RCC 7860 (cell line): Measurements from ENCODE around the gene LSM10.

Source experiments
- DNase-seq: peaks from one replicate; pipeline ENCODE4 v3.0.0-alpha.2; 2015; ENCODE audit warnings: low spot score
- FAIRE-seq: peaks from 2 replicates; lab custom pipeline; 2012; peaks lifted over from hg19 to GRCh38; lab: Jason Lieb, UNC

LSM10 gene

DNA sequence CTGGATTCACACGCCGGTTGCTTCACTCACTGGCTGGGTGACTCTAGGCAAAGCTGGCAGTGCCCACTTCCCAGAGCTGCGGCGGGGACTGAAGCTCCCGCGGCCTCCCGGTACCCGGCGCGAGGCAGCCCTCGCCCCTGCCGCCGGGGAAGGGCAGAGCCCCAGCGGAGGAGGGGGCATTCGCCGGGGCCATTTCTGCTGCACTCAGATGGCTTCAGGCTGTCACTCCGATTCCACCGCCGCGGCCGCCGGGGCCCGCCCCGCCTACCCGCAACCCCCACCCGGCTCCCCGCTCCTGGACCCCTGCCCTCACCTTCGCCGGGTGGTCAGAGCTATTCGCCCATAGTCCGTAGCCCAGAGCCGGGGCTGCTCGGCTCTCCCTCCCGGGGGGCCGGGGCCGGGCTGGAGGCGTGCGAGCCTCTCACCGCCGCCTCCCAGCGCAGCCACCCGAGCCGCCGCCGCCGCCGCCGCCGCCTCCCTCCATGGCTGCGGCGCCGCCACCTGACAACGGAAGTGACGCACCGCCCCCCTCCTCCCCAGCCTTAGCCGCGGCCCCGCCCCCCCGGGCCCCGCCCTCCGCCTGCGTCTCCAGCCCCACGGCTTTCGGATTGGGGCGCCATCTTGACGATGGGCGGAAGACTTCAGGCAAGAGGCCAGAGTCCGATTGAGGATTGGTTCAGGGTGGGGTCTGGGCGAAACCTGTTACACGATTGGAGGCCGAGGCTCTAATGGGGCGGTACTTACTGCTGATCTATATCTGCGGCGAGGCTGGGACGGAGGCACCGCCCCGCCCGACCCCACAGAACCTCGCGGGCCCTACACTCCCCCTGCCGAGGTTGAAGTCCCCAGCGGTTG, 12.1 kb downstream of the LSM10 start, which contains the start of gene STK40:
Gene STK40 (minus strand): TSS at position 515 of the 855 bp plus-strand sequence. CDS start 24,592 bp downstream, outside the sequence.
- DNase-seq: peak; percentile 98
- no peak for FAIRE-seq

DNA sequence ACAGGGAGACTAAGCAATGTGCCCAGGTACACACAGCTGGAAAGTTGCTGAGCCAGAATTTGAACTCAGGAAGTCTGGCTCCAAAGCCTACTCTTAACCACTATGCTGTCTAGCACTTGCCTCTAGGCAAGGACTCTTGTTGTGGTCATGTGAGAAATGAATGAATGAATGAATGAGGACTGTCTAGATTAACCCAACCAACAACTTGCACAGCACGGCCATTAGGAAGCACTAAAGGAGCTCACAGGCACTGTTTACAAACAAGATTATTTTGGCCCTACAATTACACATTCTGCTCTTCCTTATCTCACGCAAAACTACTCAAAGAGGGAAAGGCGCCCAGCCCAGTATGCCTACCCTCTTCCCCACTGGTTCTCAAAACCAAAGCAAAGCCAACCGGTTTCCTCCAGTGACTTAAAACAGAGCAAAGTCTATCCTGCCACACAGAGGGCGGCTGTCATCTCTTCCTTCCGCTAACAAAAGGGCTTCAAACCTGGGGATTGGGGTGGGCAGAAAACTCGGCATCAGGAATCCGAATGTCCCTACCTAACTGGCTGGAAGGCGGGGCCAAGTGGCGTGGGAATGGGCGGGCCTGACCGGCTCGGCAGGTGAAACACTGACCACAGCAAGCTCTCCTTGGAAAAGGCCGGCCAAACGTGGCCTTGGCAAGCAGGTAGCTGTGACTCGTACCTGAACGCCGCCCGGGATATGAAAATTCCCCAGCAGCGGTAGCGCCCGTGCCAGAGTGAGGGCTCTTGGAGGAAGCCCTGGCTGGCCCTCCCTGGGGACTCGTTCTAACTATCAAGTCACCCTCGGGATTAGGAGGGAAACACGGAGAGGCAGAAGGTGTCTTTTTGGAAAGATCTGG, 12.9 kb downstream of the LSM10 start:
- no peak for FAIRE-seq
- peak; percentile 7 for DNase-seq

DNA sequence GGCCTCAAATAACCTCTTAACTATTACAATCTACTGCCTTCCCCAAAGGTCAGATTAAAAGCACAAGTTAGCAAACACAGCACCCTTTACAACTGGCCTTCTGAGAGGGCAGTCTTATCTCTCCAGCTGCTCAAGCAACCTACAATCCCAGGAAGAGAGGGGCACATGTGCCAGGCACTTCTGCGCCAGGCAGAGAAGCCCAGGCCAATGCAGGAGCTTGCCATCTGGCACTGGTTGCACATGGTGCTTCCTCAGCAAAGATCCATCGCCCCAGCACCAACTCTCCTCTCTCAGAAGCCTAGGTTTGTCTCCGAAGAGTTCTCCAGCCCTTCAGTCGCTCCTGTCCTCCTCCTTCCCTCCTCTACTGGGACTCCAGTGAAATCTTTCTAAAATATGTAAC, 14.5 kb downstream of the LSM10 start:
- FAIRE-seq (no peak), DNase-seq (no peak)

DNA sequence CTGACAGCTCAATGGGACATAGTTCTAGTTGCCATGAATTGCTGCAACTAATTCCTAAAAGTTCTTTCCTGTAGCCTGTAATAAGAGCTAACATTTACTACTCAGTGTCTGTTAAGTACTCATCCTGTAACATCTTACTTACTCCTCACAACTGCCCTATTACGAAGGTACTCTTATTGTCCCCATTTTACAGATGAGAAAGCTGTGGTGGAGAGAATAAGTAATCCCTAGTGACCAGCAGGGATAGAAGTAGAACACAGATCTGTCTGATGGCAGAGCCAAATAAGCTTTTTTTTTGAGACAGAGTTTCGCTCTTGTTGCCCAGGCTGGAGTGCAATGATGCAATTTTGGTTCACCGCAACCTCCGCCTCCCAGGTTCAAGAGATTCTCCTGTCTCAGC, 15.0 kb downstream of the LSM10 start:
- DNase-seq (no peak), FAIRE-seq (no peak)

DNA sequence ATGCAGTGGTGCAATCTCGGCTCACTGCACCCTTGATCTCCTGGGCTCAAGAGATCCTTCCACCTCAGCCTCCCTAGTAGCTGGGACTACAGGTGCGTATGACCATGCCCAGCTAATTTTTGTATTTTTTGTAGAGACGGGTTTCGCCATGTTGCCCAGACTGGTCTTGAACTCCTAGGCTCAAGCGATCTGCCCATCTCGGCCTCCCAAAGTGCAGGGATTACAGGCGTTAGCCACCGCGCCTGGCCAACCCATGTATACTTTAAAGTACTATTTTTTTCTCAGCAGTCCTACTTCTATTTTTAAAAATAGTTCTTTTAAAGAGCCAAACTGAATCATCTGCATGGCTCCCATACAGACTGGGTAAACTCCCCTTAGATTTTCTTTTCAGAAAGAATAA, 15.5 kb downstream of the LSM10 start:
- FAIRE-seq (no peak), DNase-seq (no peak)

DNA sequence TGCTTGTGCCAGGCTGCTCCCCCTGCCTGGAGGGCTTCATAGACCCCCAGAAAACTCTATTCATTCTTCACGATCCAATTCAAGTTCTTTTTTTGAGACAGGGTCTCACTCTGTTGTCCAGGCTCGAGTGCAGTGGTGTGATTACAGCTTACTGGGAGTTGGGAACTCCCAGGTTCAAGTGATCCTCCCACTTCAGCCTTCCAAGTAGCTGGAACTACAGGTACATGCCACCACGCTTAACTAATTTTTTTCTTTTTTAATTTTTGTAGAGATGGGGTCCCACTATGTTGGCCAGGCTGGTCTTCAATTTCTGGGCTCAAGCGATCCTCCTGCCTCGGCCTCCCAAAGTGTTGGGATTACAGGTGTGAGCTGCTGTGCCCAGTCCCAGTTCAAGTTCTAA, 16.3 kb downstream of the LSM10 start:
- DNase-seq: no peak
- no peak for FAIRE-seq

DNA sequence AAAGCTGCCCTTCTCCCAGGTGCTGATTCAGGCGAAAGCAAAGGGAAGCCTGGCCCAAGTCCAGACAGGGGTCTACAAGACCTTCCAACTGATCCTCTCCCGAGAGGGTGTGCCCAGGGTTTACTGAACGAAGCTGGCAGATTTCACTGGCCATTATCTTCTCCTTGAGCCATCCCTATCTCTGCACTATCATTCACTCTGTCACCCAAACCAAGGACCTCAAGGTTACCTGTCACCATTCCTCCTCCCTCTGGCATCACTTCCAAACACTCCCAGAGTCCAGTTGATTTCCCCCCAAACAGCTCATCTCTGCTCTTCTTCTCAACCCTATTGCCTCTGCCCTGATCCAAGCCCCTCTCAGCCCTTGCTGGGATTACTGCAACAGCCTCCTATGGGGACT, 16.9 kb downstream of the LSM10 start:
- DNase-seq (no peak), FAIRE-seq (no peak)

DNA sequence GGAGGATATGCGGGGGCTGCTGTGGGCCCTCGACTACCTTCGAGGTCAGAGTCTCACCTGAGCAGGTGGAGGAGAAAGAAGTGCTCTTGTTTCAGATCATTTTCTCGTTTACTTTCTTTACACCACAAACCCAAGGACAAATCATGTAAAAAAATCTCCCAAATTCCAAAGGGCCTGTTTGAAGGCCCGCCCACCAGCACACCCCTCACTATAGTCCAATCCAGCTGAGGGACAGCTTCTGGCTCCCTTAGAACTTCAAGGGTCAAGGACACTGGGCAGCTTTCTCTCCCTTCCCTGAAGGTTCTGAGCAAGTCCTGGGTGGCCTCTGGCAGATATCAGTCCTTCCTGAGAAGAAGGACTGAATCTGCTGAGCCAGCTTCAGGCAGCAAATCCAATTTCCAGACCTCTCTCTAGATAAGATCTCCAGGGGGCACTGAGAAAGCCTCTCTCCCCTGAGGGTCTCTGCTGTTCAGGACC, 17.5 kb downstream of the LSM10 start:
- no peak for FAIRE-seq
- no peak for DNase-seq

DNA sequence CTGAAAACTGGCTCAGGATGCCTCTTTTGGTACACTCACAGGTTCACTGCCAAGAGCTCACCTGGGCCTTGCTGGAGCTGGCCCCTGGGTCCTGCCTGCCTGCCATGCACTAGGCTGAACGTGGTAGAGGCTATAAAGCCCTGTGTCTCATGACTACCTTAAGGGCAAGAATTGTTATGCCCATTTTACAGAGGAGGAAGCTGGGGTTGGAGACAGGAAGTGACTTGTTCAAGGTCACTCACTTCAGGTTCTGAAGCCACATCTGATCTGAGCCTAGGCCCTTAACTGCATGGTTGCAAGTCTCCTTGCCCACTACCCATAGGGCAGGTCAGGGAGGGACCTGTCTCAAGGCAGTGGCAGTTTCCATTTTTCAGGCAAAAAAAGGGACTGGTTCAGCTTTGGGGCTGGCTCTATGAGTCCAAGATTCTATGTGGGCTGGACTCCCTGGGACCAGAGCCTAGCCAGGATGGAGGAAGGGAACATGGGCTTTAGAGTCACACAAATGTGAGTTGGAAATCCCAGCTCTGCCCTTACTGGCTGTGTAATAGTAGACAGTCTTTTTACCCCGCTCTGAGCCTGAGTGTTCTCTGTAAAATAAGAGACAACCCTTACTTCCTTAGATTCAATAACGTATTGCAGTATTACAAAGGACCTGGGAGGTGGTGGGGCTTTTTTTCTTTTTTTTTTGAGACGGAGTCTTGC, 19.8 kb downstream of the LSM10 start:
- FAIRE-seq: no peak
- DNase-seq: no peak

DNA sequence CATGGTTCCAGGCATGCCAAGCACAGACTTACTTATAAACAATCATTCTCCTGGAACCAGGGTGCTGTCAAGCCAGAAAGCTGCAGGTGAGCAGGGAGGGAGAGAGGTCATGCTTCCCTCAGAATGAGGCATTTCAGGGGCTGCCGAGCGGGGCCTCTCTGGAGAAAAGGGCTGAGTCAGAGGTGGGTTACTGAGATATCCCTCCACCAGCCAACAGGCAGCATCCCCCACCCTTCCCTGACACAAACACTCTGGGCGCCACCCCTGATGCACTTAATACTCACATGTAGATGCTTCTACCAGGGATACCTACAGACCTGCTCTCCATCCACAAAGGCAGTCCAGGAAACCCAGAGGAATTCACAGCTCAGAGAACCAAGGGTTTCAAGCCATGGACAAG, 25.1 kb downstream of the LSM10 start:
- DNase-seq (peak; percentile 24), FAIRE-seq (no peak)

DNA sequence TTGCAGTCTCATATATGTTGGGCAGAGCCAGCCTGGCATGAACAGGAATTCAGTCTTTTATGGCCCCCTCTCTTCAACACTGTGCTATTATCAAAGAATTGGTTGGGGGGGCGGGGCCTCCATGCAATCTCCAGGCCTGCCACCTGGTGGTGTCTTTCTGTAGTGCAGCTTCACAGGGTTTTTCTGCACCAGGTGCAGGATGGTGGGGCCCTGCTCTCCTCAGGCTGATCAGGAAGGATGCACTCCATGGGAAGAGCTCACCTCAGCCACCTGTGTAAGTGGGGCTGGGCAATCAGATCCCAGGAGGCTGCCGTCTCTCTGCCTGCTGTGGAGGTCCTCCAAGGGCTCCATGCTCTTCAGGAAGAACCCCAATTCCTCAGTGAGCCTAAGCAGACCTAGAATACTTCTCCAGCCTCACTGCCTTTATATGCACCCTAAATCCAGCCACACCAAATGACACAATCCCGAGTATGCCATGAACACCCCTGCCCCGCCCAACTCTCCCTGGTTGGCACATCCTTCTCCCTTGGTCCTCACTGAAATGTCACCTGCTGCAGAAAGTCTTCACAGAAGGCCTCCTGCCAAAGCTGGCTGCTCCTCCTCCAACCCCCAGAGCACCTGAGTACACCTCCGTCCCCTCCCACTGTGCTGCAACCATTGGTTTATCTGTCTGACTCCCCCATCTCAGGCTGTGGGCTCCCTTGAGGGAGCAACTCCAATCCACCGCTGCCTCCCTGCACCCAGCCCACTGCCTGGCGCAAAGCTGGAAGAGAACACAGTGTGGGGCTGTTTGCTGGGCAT, 28.4 kb downstream of the LSM10 start:
- FAIRE-seq (no peak), DNase-seq (peak; percentile 41)

DNA sequence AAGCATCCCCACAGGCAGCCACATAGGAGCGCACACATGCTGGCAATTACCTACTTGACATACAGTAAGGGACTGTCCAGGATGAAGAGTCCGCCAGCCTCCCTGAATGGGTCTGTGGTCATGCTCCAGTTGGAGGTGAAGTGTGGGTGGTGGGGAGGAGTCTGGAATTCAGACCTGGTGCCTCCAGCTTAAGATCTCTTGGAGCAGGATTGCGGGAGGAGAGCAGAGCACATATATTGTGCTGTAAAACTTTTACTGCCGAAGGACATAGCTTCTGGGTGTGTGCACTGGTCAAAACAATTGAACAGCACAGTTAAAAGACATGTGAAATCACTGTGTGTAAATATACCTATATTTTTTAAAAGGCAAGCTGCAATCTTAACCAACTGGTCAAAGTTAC, 29.9 kb downstream of the LSM10 start:
- no peak for FAIRE-seq
- DNase-seq: no peak

DNA sequence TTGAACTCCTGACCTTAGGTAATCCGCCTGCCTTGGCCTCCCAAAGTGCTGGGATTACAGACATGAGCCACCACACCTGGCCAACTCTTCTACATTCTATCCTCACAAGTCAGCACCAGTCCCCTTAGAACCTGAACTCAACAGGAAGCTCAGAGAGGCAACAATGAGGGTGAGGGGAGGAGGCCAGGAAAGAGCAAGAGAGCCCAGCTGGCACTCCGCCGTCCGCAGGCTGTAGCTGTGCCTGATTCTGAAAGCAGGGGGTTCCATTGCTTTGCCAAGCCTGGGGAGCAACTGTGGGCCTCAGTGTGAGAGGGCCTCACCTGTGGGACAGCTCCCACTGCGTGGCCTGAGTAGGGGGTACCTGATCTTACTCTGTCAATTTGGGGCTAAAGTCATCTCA, 30.6 kb downstream of the LSM10 start:
- FAIRE-seq (no peak), DNase-seq (no peak)

DNA sequence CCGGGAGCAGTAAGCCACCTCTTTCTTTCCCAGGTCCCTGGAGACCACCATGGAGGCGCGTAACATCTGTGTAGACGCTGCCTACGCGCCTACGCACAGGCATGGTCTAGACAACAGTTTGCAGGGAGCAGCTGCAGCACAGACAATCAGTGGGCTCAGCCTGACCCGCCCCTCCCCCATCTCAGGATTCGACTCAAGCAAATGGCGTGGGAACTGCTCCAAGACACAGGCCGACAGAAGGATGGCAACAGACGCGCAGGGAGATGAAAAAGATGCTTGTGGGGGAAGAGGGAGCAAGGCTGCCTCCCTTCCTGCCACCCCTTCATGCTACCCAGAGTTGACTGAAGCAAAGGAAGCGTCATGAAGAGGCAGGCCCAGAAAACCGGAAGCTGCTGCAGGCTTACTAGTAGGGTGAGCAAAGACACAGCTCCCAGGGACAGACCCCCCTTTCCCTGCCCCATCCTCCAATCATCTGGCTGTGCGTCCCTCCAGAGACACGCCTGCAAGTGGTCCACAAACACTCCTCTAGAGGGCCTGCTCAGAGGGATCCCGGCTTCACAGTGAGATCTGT, 31.5 kb downstream of the LSM10 start:
- FAIRE-seq: no peak
- no peak for DNase-seq

DNA sequence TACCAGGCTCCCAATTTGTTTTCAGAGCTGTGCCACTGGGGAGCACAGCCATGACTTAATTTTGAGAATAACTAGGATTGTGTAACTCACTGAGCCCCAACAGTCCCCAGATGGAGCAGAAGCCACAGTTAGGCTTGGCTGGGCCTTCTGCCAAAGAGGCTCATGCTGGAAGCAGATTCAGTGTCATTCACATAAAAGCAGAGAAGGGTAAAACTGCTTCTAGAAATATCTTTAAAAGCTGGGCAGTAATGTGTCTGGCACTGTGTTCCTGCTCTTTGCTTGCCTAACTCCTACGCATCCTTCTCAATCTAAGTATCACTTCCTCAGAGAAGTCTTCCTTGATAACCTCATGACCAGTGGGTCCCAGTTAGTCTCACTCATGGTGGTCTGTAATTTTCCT, 32.3 kb downstream of the LSM10 start:
- DNase-seq (no peak), FAIRE-seq (no peak)

DNA sequence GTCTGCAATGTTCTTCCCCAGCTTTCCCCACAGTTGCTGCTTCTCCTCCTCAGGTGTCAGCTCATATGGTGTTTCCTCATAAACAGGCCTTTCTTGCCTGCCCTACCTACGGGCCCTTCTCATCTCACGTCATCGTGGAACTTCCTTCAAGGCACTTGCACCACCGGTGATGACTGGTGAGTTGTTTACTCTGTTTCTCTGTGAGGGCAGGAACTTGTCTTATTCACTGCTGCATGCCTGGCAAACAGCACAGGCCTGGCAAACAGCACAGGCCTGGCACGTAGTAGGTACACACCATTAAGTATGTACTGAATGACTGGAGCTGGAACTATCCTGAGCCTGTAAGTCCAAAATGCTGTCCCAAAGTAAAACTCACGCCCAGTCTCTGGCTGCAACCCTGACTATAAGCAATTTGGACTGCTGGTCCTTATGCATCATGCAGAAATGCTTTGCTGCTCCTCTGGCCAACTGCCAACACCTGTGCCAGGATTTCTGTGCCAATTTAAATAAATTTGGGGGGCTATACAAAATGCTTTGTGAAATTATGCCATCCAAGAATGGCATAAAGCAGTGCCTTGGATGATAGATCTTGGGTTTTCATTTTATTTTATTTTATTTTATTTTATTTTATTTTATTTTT, 37.7 kb downstream of the LSM10 start:
- DNase-seq: peak; percentile 39
- no peak for FAIRE-seq

DNA sequence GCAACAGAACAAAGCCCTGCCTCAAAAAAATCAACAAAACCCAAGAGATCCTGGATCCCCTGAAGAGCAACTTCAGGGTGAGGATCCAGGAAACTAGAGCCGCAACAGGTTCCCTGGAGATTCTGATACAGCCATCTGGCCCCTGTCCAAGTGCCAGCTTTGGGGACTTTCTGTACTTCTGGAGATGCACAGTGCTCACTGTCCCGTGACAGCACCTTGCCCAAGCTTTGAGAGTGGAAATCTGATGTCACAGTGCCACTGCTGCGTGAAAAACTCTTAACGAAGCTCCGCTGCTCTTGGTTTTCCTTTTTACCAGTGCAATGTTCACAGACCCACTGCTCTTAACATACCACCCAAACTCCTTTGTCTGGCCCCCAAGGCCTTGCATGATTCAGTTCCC, 38.3 kb downstream of the LSM10 start:
- DNase-seq: peak; percentile 16

DNA sequence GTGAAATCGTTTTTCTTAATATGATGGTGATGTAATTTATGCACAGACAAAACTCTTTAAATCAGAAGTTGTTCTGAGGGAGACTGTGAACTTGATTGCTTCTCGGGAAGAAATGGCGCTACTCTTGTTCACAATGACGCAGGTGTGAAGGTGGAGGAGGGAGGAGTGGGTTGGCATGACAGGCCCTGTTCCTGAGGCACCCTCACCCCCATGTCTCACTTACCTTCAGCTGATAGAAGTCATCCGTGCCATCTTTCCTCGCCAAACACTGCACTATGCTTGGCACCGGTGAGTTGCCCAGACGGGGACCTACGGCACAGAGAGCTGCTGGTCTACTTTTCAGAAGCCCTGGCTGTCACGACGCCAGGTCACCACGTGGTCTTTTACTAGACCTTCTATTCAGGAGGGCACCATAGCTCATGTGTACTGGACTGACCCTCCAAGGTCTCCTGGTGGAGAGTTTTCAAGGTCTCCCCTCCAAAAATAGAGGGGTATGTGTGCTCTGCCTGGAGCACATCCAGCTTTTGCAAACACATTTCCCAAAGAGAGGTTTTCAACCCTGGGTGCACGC, 39.1 kb downstream of the LSM10 start:
- FAIRE-seq: no peak
- DNase-seq: no peak

More for the DNA sequence above, 38.3 kb downstream of the LSM10 start:
- no peak for FAIRE-seq

DNA sequence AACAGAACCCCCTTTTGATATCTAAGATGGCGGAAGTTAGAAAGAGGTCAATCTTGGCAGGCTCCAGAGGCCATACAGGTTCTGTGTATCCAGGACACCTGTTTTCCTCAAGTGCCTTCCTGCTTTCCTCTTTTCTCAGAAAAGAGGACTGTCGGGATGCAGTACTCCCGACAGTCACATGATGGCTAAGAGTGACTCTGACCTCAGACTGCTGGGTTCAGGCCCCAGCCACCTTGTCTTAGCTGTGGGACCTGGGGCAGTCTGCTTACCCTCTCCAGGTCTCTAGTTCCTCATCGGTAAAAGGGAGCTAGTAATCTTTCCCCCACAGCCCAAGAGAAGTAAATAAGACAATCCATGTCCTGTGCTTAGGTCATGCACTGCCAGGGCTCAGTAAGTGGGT, 41.9 kb downstream of the LSM10 start:
- DNase-seq (no peak), FAIRE-seq (no peak)
